H9 (cell line): ENCODE data around the gene PHF11. TPM values are rescaled to one million over a fixed set of nuclear protein-coding genes. Genes with fewer than 3 reads are reported as not detected.

ENCODE experiments used
- DNase-seq: peaks from one replicate; pipeline ENCODE4 v3.0.0-alpha.2; 2017
- H2AFZ ChIP-seq: one replicate; pipeline ENCODE4 v1.6.1; 2013; ENCODE audit warnings: mild to moderate bottlenecking, low read length, control low read depth, moderate library complexity
- H2AK5ac ChIP-seq: 2 replicates; pipeline ENCODE4 v1.6.1; 2013; ENCODE audit warnings: low read length, control low read depth, mixed read lengths; ENCODE audit not compliant: insufficient read length
- H2BK120ac ChIP-seq: one replicate; pipeline ENCODE4 v1.6.1; 2013; ENCODE audit warnings: low read depth, mild to moderate bottlenecking, low read length, control low read depth, inconsistent platforms; ENCODE audit not compliant: poor library complexity, severe bottlenecking
- H2BK12ac ChIP-seq: 2 replicates; pipeline ENCODE4 v1.6.1; 2013; ENCODE audit warnings: low read length, control low read depth, mixed read lengths, low read depth; ENCODE audit not compliant: insufficient read length
- H2BK15ac ChIP-seq: 2 replicates; pipeline ENCODE4 v1.6.1; 2013; ENCODE audit warnings: low read depth, low read length, control low read depth
- H2BK20ac ChIP-seq: one replicate; pipeline ENCODE4 v1.6.1; 2013; ENCODE audit warnings: low read depth, mild to moderate bottlenecking, low read length, control low read depth, inconsistent platforms; ENCODE audit not compliant: poor library complexity, severe bottlenecking
- H2BK5ac ChIP-seq: 2 replicates; pipeline ENCODE4 v1.6.1; 2013; ENCODE audit warnings: low read length, control low read depth, mixed read lengths; ENCODE audit not compliant: insufficient read length
- H3K14ac ChIP-seq: 2 replicates; pipeline ENCODE4 v1.6.1; 2013; ENCODE audit warnings: low read length, control low read depth; ENCODE audit not compliant: insufficient read depth
- H3K18ac ChIP-seq: 2 replicates; pipeline ENCODE4 v1.6.1; 2013; ENCODE audit warnings: low read depth, mild to moderate bottlenecking, mixed read lengths, low read length, control low read depth; ENCODE audit not compliant: insufficient read length
- H3K23ac ChIP-seq: 2 replicates; pipeline ENCODE4 v1.6.1; 2013; ENCODE audit warnings: low read length, control low read depth, mixed read lengths, low read depth; ENCODE audit not compliant: insufficient read length
- H3K23me2 ChIP-seq: 2 replicates; pipeline ENCODE4 v1.6.1; 2013; ENCODE audit warnings: low read depth, mild to moderate bottlenecking, mixed read lengths, low read length, control low read depth; ENCODE audit not compliant: insufficient read length, poor library complexity, severe bottlenecking
- H3K27ac ChIP-seq: 2 replicates; pipeline ENCODE4 v1.5.1; 2013; ENCODE audit warnings: low read length, control low read depth, mixed read lengths, low read depth; ENCODE audit not compliant: insufficient read length
- H3K27me3 ChIP-seq: 2 replicates; pipeline ENCODE4 v1.6.1; 2013; ENCODE audit warnings: low read length, control low read depth, inconsistent platforms; ENCODE audit not compliant: insufficient read depth
- H3K4ac ChIP-seq: 2 replicates; pipeline ENCODE4 v1.6.1; 2013; ENCODE audit warnings: low read depth, mild to moderate bottlenecking, control low read depth, inconsistent platforms, low read length, moderate library complexity
- H3K4me1 ChIP-seq: 2 replicates; pipeline ENCODE4 v1.6.1; 2013; ENCODE audit warnings: low read length, control low read depth, inconsistent platforms; ENCODE audit not compliant: insufficient read depth
- H3K4me2 ChIP-seq: 2 replicates; pipeline ENCODE4 v1.6.1; 2013; ENCODE audit warnings: low read length, control low read depth, mixed read lengths; ENCODE audit not compliant: insufficient read length, insufficient read depth
- H3K56ac ChIP-seq: 2 replicates; pipeline ENCODE4 v1.6.1; 2013; ENCODE audit warnings: low read depth, mild to moderate bottlenecking, mixed read lengths, low read length, control low read depth; ENCODE audit not compliant: insufficient read length
- H3K79me1 ChIP-seq: 2 replicates; pipeline ENCODE4 v1.6.1; 2013; ENCODE audit warnings: low read depth, mild to moderate bottlenecking, moderate library complexity, low read length, control low read depth, inconsistent platforms; ENCODE audit not compliant: insufficient read depth, poor library complexity, severe bottlenecking
- H3K79me2 ChIP-seq: 2 replicates; pipeline ENCODE4 v1.6.1; 2013; ENCODE audit warnings: low read length, control low read depth, inconsistent platforms; ENCODE audit not compliant: insufficient read depth
- H3K9ac ChIP-seq: 2 replicates; pipeline ENCODE4 v1.6.1; 2013; ENCODE audit warnings: low read length, control low read depth, mixed read lengths; ENCODE audit not compliant: insufficient read length; ENCODE audit errors: extremely low read depth
- H3K9me3 ChIP-seq: one replicate; pipeline ENCODE4 v1.6.1; 2013; ENCODE audit warnings: low read depth, low read length, inconsistent platforms; ENCODE audit not compliant: control insufficient read depth
- H3T11ph ChIP-seq: one replicate; pipeline ENCODE4 v1.6.1; 2013; ENCODE audit warnings: mild to moderate bottlenecking, low read length, control low read depth, inconsistent platforms
- H4K20me1 ChIP-seq: one replicate; pipeline ENCODE4 v1.6.1; 2013; ENCODE audit not compliant: control insufficient read depth, insufficient read length, insufficient read depth
- H4K5ac ChIP-seq: 2 replicates; pipeline ENCODE4 v1.6.1; 2013; ENCODE audit warnings: low read depth, mild to moderate bottlenecking, mixed read lengths, low read length, control low read depth; ENCODE audit not compliant: insufficient read length
- H4K8ac ChIP-seq: replicated peaks from 2 replicates; pipeline ENCODE4 v1.6.1; 2013; ENCODE audit warnings: low read length, control low read depth, mixed read lengths, low read depth; ENCODE audit not compliant: insufficient read length
- H4K91ac ChIP-seq: 2 replicates; pipeline ENCODE4 v1.6.1; 2013; ENCODE audit warnings: low read depth, mild to moderate bottlenecking, moderate library complexity, mixed read lengths, low read length, control low read depth; ENCODE audit not compliant: insufficient read length
- H3K27ac Mint-ChIP-seq, 3 experiments: 2 replicates in 2 of 3; 3 replicates in 1 of 3; pipeline ENCODE4 v1.8.0; 2020 to 2021; ENCODE audit warnings: mixed read lengths in 3 of 3, mild to moderate bottlenecking in 1 of 3, moderate library complexity in 1 of 3
- H3K27me3 Mint-ChIP-seq: 2 replicates; pipeline ENCODE4 v1.8.0; 2021; ENCODE audit warnings: low read depth, mild to moderate bottlenecking, moderate library complexity, mixed read lengths
- H3K36me3 Mint-ChIP-seq, 3 experiments: 2 replicates in 2 of 3; 3 replicates in 1 of 3; pipeline ENCODE4 v1.8.0; 2020 to 2021; ENCODE audit warnings: low read depth in 3 of 3, mixed read lengths in 3 of 3; ENCODE audit not compliant: insufficient read depth in 1 of 3
- H3K4me1 Mint-ChIP-seq, 2 experiments: 2 replicates each; pipeline ENCODE4 v1.8.0; 2020; ENCODE audit warnings: mixed read lengths in 2 of 2
- H3K4me3 Mint-ChIP-seq, 2 experiments: 2 replicates in 1 of 2; 3 replicates in 1 of 2; pipeline ENCODE4 v1.8.0; 2020 to 2021; ENCODE audit warnings: mild to moderate bottlenecking in 2 of 2, mixed read lengths in 2 of 2, moderate library complexity in 1 of 2
- H3K9me3 Mint-ChIP-seq, 2 experiments: 2 replicates in 1 of 2; 3 replicates in 1 of 2; pipeline ENCODE4 v1.8.0; 2020; ENCODE audit warnings: mild to moderate bottlenecking in 2 of 2, mixed read lengths in 2 of 2, moderate library complexity in 1 of 2
- CTCF ChIP-seq: fragments of 200-600 bp; sonication (generic); conservative IDR thresholded peaks from 3 replicates; pipeline ENCODE4 v1.8.0; 2021; ENCODE audit warnings: antibody characterized with exemption, mild to moderate bottlenecking
- WGBS: extraction: QIAGEN DNeasy Blood & Tissue Kit; methylation state at CpG from one replicate; pipeline ENCODE4 v1.1.7; 2013; ENCODE audit warnings: missing lambda C conversion rate, low lambda C conversion rate, mixed read lengths; ENCODE audit not compliant: insufficient read length; ENCODE audit errors: extremely low coverage; 5-methylcytosine and 5-hydroxymethylcytosine counted together
- total RNA-seq: library from RNA; stranded (reverse); gene quantifications from 2 replicates; pipeline ENCODE4 v1.2.1, GENCODE V29; 2021

Gene PHF11
- total RNA-seq, 1 experiment from 2014 or later = 13.5 TPM

DNA sequence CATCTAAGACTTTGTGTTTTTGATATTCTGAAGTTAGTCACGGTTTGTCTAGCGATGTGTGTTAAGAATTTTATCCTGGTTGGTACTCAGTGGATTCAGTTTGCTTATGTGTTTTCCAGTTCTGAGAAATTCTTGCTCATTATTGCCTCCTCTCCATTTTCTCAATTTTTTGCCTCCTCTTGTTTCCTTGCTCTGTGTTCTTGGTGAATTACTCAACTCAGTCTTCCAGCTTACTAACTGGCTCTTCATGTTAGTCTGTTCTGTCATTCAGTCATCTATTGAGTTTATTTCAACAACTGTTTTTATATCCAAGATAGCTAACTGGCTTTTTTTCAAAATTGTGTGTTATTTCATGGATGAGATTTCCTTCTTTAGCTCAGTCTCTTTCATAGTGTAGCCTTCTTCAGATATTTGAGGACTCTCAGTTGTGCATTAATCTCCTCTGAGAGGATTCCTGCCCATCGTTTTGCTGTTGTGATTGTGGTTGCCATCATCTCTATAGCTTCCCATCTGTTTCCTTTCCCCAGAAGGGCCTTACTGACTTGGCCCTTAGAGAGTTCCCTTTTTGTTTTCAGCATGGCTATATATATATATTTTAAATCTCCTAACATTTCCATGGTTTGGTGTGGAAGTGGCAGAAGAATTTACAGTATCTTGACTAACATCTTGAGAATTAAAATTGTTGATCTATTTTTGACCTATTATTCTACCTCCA, 45.5 kb upstream of the PHF11 start:
- Histone ChIP-seq H2BK120ac (no peak overlapping the region), H3K23me2 (no peaks in the 10 kb centered on the region), H3K79me2 (no peaks in the 10 kb centered on the region), H2BK20ac (no peak overlapping the region), H3K4ac (no peak overlapping the region), H3K56ac (no peak overlapping the region), H2BK12ac (no peak overlapping the region), H4K5ac (no peak overlapping the region), H4K20me1 (no peaks in the 10 kb centered on the region), H2BK5ac (no peak overlapping the region), H3K4me2 (no peak overlapping the region), H3K9me3 (no peaks in the 10 kb centered on the region), H4K91ac (no peak overlapping the region), H3K4me1 (no peaks in the 10 kb centered on the region), H4K8ac (no peak overlapping the region), H2AFZ (no peak overlapping the region), H3K23ac (no peak overlapping the region), H3K27me3 (no peaks in the 10 kb centered on the region), H3K9ac (no peak overlapping the region), H3K79me1 (no peaks in the 10 kb centered on the region), H3K27ac (no peak overlapping the region), H2AK5ac (no peak overlapping the region), H3T11ph (no peak overlapping the region), H2BK15ac (no peak overlapping the region), H3K18ac (no peak overlapping the region), H3K14ac (no peak overlapping the region)
- no peak overlapping the region for H3K27ac Mint-ChIP-seq
- WGBS = no CpG with 5 or more reads among the region's 3 CpGs
- peaks cover 0 to 1% (median 0%) of the 10 kb centered on the region in 3 experiments; a peak in 2 of 7 replicates for H3K36me3 Mint-ChIP-seq
- H3K4me3 Mint-ChIP-seq = no peak overlapping the region
- no peaks in the 10 kb centered on the region for H3K27me3 Mint-ChIP-seq
- no peak for DNase-seq
- TF ChIP-seq CTCF = no peak
- peaks cover 0 to 5% of the 10 kb centered on the region in 2 experiments; a peak in 1 of 4 replicates for H3K4me1 Mint-ChIP-seq
- H3K9me3 Mint-ChIP-seq = no peaks in the 10 kb centered on the region
